Stimulated activated CD4-positive, alpha-beta T cell treated with anti-CD3 and anti-CD28 coated beads, Interleukin-15, amount 100 ng/mL, for 48 hours (primary cell): ENCODE data around the gene PTPRR.

Source experiments
- DNase-seq, 2 donors: peaks; one replicate each; pipeline ENCODE4 v3.0.0-alpha.2; 2020; ENCODE audit warnings: low read depth in 2 of 2

PTPRR gene

GRCh38 chr12:70920251-70920851 lies at the start of gene PTPRR:
Gene PTPRR, minus strand, starts transcription at chr12:70920738. Its CDS starts 348 bp downstream, at chr12:70920390.
- no peak for DNase-seq

- DNase-seq: no peak
These were observed 46.7 kb upstream of the PTPRR start for GRCh38 chr12:70966996-70967790.

GRCh38 chr12:70966046-70966445 lies 45.5 kb upstream of the PTPRR start:
- no peak for DNase-seq

GRCh38 chr12:70964867-70965510 lies 44.5 kb upstream of the PTPRR start:
- no peak for DNase-seq

- DNase-seq: no peak
These were observed 42.6 kb upstream of the PTPRR start for GRCh38 chr12:70963081-70963660.

- no peak for DNase-seq
These were observed 41.8 kb upstream of the PTPRR start for GRCh38 chr12:70962226-70962794.

GRCh38 chr12:70960484-70960883 lies 39.9 kb upstream of the PTPRR start:
- DNase-seq: no peak

- no peak for DNase-seq
These were observed 34.9 kb upstream of the PTPRR start for GRCh38 chr12:70955415-70955814.

GRCh38 chr12:70950451-70950850 lies 29.9 kb upstream of the PTPRR start:
- DNase-seq: no peak

- no peak for DNase-seq
These were observed 28.4 kb upstream of the PTPRR start for GRCh38 chr12:70948976-70949336.

GRCh38 chr12:70948236-70948975 lies 27.9 kb upstream of the PTPRR start:
- no peak for DNase-seq

- no peak for DNase-seq
These were observed 15.8 kb upstream of the PTPRR start for GRCh38 chr12:70936203-70936813.

- DNase-seq: no peak
These were observed 12.6 kb upstream of the PTPRR start for GRCh38 chr12:70933133-70933532.

- DNase-seq: no peak
These were observed 8.5 kb upstream of the PTPRR start for GRCh38 chr12:70929029-70929428.

GRCh38 chr12:70928071-70928470 lies 7.5 kb upstream of the PTPRR start:
- no peak for DNase-seq

- DNase-seq: no peak
These were observed 6.8 kb upstream of the PTPRR start for GRCh38 chr12:70927356-70927755.

GRCh38 chr12:70925539-70925938 lies 5.0 kb upstream of the PTPRR start:
- no peak for DNase-seq

- no peak for DNase-seq
These were observed 353 bp upstream of the PTPRR start for GRCh38 chr12:70920891-70921290.

GRCh38 chr12:70919597-70920035 lies 922 bp downstream of the PTPRR start:
- no peak for DNase-seq

- DNase-seq: no peak
These were observed 1.4 kb downstream of the PTPRR start for GRCh38 chr12:70919176-70919575.

GRCh38 chr12:70918321-70918720 lies 2.2 kb downstream of the PTPRR start:
- no peak for DNase-seq
